ENCODE measurements around the gene WDR64. TPM values are rescaled to one million over a fixed set of nuclear protein-coding genes. Genes with fewer than 3 reads are reported as not detected.

The WDR64 gene
- total RNA-seq, 1 donor from 2014 or later: not detected

DNA sequence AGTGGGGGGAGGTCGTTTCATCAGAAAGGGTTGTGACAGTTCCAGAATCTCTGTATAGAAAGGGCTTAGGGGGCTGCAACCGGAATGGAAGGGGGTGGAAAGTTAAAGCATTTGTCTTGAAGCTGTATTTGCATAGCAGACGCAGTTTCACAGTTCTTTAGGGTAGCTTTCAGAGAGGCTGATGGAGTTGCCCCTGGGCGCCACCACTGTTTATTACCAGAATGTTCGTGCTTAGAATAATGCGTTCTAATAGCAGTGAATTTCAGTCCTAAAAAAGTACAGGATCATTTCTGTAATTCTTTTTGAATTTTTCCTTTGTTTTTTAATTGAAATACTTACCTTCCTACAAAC, 197.2 kb downstream of the WDR64 start:
- DNase-seq (ENCODE audit: low spot score in 2 of 2): no peak

More for the DNA sequence above, 197.2 kb downstream of the WDR64 start:
- FAIRE-seq: no peak

Other genes with a start within 250 kb of the WDR64 start
- 53.0 TPM for gene FH, start 132.5 kb upstream of the WDR64 start, total RNA-seq
- gene KMO, start 119.9 kb upstream of the WDR64 start, total RNA-seq: 0.82 TPM
- gene CHML, start 11.9 kb upstream of the WDR64 start, total RNA-seq: 76.6 TPM
- 6.5 TPM for gene OPN3, start 11.9 kb upstream of the WDR64 start, total RNA-seq
- 3.3 TPM for gene EXO1, start 195.9 kb downstream of the WDR64 start, total RNA-seq

Data from frontal cortex (tissue), 4 donors.